Mammary epithelial cell (primary cell): ENCODE data around the gene RAPGEF1.
"Not testable (repeated sequence)": the region's sequence is repeated elsewhere in the genome, so short reads cannot be mapped to it uniquely, and the experiment has no call there.

Source experiments
- EZH2 ChIP-seq: IDR thresholded peaks from 2 replicates; pipeline ENCODE4 v1.6.1; 2012; ENCODE audit warnings: low read length, inconsistent platforms, borderline replicate concordance
- TF ChIP-seq, protein P1 (sequence below), 2 donors: IDR thresholded peaks in 1 of 2; conservative IDR thresholded peaks in 1 of 2; 2 replicates each; pipeline ENCODE4 v1.5.1; 2011 to 2012; ENCODE audit warnings: inconsistent platforms in 2 of 2, low read length in 2 of 2, mild to moderate bottlenecking in 2 of 2, control low read depth in 1 of 2, low read depth in 1 of 2; ENCODE audit not compliant: insufficient read depth in 1 of 2; ENCODE audit errors: extremely low read depth in 1 of 2

DNA sequence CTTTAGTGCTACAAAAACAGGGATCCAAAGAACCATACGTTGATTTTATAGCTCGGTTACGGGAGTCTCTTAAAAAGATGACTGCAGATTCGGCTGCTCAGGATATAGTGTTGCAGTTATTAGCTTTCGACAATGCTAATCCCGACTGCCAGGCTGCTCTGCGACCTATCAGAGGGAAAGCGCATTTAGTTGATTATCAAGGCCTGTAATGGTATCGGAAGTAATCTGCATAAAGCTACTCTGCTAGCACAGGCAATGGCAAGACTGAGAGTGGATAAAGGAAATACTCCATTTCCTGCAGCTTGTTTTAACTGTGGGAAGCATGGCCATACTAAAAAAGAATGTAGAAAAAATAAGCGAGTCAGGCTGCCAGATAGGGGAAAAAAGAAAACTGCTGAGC lies 58.0 kb downstream of the RAPGEF1 start:
- TF ChIP-seq EZH2 = not testable (repeated sequence)
- TF ChIP-seq, protein P1, sequence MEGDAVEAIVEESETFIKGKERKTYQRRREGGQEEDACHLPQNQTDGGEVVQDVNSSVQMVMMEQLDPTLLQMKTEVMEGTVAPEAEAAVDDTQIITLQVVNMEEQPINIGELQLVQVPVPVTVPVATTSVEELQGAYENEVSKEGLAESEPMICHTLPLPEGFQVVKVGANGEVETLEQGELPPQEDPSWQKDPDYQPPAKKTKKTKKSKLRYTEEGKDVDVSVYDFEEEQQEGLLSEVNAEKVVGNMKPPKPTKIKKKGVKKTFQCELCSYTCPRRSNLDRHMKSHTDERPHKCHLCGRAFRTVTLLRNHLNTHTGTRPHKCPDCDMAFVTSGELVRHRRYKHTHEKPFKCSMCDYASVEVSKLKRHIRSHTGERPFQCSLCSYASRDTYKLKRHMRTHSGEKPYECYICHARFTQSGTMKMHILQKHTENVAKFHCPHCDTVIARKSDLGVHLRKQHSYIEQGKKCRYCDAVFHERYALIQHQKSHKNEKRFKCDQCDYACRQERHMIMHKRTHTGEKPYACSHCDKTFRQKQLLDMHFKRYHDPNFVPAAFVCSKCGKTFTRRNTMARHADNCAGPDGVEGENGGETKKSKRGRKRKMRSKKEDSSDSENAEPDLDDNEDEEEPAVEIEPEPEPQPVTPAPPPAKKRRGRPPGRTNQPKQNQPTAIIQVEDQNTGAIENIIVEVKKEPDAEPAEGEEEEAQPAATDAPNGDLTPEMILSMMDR (conservative IDR thresholded peaks at IDR 0.05 in 1 of 2, IDR thresholded peaks at IDR 0.05 in 1 of 2; ENCODE audit: extremely low read depth in 1 of 2, insufficient read depth in 1 of 2, low read depth in 1 of 2, low read length in 2 of 2) = not testable (repeated sequence)
